Epithelial cell of esophagus (primary cell): ENCODE measurements around the gene TK1.
A peak's percentile ranks its signal among the peaks of the same experiment; 100 is the strongest.
"Not testable (repeated sequence)": the region's sequence is repeated elsewhere in the genome, so short reads cannot be mapped to it uniquely, and the experiment has no call there.

Experiments used
- DNase-seq: peaks from one replicate; pipeline ENCODE4 v3.0.0; 2010; ENCODE audit warnings: low read depth
- H3K4me3 ChIP-seq: 2 replicates; pipeline ENCODE4 v1.5.1; 2011; ENCODE audit warnings: mild to moderate bottlenecking, low read length, control low read depth
- TF ChIP-seq, protein P1 (sequence below): IDR thresholded peaks from 2 replicates; pipeline ENCODE4 v1.5.1; 2011; ENCODE audit warnings: low read depth, mild to moderate bottlenecking, low read length, control low read depth, inconsistent platforms; ENCODE audit not compliant: insufficient read depth; ENCODE audit errors: missing control alignments

TK1 gene

DNA sequence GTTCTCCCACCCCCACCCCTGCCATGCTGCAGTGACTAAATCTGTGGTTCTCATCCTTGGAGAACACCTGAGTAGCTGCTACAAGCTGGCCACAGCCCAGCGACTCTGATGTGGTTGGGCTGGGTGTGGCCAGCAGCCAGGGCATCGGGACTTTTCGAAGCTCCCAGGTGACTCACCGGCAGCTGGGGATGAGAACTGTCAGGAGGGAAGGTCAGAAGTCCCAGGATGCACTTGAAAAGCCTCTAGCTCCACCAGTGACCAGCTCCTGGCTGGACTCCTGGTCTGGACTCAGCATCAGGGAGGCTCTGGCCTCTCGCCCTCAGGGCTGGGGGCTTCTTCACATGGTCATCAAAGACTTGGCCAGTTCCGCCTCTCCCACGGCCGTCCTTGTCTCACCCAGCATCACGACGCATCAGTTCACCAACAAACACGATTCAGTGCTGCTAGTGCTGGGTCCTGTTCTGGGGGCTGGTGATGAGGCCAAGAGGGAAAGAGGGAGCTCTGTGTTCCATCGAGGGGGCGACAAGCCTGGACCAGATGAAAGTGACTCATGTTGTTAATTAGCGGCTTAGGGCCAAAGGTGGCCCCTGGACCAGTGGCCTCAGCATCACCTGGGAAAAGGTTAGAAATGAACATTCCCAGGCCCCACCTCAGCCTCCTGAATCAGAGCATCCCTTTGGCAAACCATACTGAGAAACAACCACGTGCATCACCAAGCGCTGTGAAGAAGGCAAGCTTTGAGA, 44.6 kb downstream of the TK1 start:
- no peak overlapping the region for H3K4me3 ChIP-seq
- TF ChIP-seq, protein P1, sequence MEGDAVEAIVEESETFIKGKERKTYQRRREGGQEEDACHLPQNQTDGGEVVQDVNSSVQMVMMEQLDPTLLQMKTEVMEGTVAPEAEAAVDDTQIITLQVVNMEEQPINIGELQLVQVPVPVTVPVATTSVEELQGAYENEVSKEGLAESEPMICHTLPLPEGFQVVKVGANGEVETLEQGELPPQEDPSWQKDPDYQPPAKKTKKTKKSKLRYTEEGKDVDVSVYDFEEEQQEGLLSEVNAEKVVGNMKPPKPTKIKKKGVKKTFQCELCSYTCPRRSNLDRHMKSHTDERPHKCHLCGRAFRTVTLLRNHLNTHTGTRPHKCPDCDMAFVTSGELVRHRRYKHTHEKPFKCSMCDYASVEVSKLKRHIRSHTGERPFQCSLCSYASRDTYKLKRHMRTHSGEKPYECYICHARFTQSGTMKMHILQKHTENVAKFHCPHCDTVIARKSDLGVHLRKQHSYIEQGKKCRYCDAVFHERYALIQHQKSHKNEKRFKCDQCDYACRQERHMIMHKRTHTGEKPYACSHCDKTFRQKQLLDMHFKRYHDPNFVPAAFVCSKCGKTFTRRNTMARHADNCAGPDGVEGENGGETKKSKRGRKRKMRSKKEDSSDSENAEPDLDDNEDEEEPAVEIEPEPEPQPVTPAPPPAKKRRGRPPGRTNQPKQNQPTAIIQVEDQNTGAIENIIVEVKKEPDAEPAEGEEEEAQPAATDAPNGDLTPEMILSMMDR = no peak
- peak; percentile 99 for DNase-seq

DNA sequence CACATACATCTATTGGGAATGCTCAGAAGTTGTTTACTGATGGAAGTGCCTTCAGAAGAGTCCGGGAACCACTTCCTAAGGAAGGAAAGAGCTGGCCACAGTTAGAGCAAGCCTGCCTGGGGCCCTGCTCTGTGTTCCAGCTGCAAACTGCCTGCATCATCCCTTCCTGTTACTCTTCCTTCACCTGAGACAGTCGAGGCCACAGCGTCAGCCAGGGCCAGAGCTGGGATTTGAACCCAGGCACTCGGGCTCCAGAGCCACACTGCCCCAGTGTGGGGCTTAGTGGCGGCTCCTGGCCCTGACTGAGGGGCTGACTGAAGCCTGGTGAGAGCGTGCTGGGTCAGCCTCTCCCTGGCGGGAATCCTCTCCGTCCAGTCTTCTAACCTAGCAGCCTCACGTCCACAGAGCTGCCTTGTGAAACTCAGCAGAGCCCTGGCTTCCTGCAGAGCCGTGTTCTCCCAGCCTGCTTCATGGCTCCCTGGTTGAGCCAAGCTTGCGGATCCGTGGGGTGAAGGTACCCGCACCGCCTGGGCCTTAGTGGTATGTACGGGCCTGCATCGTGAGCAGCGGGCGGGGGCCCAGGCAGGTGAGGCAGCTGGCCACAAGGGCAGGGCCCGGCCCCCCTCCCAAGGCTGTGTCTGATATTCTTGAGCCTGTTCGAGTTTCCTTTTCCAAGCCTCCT, 45.3 kb downstream of the TK1 start:
- H3K4me3 ChIP-seq = no peak overlapping the region
- peak; percentile 49 for DNase-seq
- TF ChIP-seq, protein P1 = no peak

DNA sequence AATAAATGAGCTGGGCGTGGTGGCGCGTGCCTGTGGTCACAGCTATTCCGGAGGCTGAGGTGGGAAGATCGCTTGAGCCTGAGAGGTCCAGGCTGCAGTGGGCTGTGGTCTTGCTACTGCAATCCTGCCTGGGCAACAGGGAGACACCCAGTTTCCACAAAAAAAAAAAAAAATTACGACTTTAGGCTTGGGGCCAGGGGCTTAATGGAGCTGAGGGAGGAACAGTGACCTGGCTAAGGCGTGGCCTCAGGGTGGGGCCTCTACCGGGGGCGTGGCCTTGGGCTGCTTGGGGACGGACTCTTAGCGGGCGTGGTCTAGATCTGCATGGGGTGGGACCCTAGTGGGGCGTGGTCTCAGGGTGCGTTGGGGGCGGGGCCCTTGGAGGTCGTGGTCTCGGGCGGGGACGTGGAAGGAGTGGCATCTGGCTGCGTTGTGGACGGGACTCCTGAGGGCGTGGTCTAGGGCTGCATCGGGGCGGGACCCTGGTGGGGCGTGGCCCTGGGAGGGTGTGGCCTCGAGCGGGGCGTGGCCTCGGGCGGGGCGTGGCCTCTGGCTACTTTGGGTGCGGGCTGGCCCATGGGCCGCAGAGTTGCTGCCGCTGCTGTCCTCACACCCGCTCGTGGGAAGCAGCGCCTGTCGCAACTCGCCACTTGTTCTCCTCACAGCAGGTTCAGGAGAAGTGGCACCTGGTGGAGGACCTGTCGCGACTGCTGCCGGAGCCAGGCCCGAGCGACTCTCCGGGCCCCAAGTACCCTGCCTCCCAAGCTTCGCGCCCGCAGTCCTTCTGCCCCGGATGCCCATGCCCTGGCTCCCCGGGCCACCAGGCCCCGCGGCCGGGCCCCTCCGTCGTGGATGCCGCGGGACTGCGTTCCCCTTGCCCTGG, 46.4 kb downstream of the TK1 start:
- DNase-seq = peak; percentile 97
- peak overlapping the region; percentile 27 for H3K4me3 ChIP-seq
- TF ChIP-seq, protein P1 = no peak

DNA sequence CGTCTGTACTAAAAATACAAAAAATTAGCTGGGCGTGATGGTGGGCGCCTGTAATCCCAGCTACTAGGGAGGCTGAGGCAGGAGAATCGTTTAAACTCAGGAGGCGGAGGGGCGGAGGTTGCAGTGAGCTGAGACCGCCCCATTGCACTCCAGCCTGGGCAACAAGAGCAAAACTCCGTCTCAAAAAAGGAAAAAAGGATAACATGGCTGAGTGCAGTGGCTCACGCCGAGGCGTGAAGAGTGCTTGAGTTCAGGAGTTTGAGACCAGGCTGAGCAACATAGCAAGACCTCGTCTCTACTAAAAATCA, 47.0 kb downstream of the TK1 start:
- H3K4me3 ChIP-seq, DNase-seq: not testable (repeated sequence)

DNA sequence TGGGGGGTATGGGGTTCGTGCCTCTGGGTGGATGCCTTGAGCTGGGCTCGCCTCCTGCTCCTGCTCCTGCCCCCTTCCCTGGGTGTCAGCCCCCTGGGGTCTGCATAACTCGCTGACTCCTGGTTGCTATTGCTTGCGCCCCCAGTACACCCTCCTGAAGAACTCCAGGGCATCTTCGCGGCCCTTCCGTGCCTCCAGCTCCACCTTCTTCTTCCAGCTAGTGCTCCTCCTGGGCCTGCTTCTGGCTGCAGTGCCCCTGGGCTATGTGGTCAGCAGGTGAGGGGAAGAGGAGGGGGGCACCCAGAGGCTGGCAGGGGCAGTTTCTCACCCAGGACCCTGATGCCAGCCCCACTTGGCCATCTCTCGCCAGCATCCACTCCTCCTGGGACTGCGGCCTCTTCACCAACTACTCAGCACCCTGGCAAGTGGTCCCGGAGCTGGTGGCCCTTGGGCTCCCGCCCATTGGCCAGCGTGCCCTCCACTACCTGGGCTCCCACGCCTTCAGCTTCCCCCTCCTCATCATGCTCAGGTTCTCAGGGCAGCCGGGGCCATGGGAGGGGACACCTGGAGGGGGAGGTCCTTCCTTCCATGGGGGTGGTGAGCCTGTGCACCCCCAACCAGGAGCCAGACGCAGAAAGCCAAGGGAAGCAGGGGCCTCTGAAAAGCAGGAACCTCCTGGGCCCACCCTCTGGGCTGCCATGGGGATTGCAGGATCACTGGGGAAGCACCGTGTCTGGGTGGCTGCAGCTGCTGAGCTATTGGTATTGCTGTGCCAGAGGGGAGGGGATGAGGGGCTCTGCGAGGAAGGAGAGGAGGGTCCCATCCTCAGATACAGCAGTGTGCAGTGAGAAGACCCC, 48.4 kb downstream of the TK1 start:
- H3K4me3 ChIP-seq = no peak overlapping the region
- TF ChIP-seq, protein P1 = no peak
- no peak for DNase-seq

DNA sequence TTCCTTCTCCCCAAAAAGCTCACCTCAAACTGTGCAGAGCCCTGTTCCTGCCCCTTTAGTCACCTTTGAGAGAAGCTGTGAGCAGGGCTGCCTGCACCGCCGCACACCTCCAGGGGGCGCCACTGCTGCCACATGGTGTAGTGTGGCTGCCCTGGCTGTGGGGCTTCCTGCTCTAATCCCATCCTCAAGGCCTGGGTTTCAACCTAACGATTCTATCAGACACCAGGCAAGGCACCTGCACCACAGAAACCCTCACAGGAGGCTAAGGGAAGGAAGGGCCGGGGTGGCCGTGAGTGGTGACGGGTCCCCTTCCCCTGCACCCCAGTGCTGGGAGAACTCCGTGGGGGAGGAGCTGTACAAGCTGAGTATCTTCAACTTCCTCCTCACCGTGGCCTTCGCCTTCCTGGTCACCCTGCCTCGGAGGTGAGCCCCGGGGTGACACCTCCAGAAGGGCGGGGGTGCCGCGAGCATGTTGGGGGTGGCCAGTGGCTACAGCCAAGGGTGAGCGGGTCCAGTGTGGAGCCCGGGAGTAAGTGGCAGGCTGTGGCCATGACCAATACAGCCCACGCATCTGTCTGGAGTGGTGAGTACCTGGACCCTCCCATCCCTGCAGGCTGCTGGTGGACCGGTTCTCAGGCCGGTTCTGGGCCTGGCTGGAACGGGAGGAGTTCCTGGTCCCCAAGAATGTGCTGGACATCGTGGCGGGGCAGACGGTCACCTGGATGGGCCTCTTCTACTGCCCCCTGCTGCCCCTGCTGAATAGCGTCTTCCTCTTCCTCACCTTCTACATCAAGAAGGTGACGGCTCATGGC, 49.3 kb downstream of the TK1 start:
- DNase-seq = no peak
- TF ChIP-seq, protein P1 = peak; percentile 48
- no peak overlapping the region for H3K4me3 ChIP-seq
